ENCODE results near the gene DNMT1. TPM values are rescaled to one million over a fixed set of nuclear protein-coding genes. Genes with fewer than 3 reads are reported as not detected.

The DNMT1 gene
- total RNA-seq, 4 donors from 2014 or later, result 29.5 to 80.6 (median 48.4) TPM

- Histone ChIP-seq H3K9me3 (no peaks in the 10 kb centered on the region), H3K4me3 (no peak overlapping the region), H3K27ac (no peak overlapping the region), H3K36me3 (peaks cover 57 to 100% (median 67%) of the 10 kb centered on the region in 3 donors), H3K27me3 (no peaks in the 10 kb centered on the region), H3K4me1 (peaks cover 0 to 8% (median 6%) of the 10 kb centered on the region in 3 donors)
- 74 to 88% methylated on average over 3 to 12 of the region's 38 CpGs for WGBS, 2 donors
- no peak for DNase-seq
- TF ChIP-seq CTCF (IDR thresholded peaks at IDR 0.05), result no peak
- no peak for TF ChIP-seq POLR2A (IDR thresholded peaks at IDR 0.05)
- intact Hi-C loops (cut with DNase I), result no loop called here
Measured at GRCh38 chr19:10137751-10138682, 56.7 kb downstream of the DNMT1 start.

GRCh38 chr19:10136936-10137335 is 57.8 kb downstream of the DNMT1 start:
- H3K27me3 ChIP-seq, result no peaks in the 10 kb centered on the region
- H3K36me3 ChIP-seq, result peaks cover 46 to 100% (median 60%) of the 10 kb centered on the region in 3 donors
- intact Hi-C loops (cut with DNase I), result no loop called here
- no peak overlapping the region for H3K27ac ChIP-seq
- DNase-seq, result no peak
- H3K9me3 ChIP-seq, result no peaks in the 10 kb centered on the region
- 96% methylated on average over 4 of the region's 14 CpGs; no CpG with 5 or more reads in 1 of the 2 donors for WGBS, 2 donors
- TF ChIP-seq CTCF (IDR thresholded peaks at IDR 0.05), result no peak
- no peak for TF ChIP-seq POLR2A (IDR thresholded peaks at IDR 0.05)
- H3K4me3 ChIP-seq, result no peak overlapping the region
- H3K4me1 ChIP-seq, result peaks cover 0 to 8% (median 6%) of the 10 kb centered on the region in 3 donors

- TF ChIP-seq CTCF (IDR thresholded peaks at IDR 0.05) (peak in 2 of 6 experiments; percentile 12 to 34), POLR2A (IDR thresholded peaks at IDR 0.05) (no peak)
- H3K4me3 ChIP-seq, result peak overlapping the region in 1 of 4 donors; percentile 5
- 70 to 81% methylated on average over 9 to 11 of the region's 39 CpGs for WGBS, 2 donors
- no peak for DNase-seq
- no peaks in the 10 kb centered on the region for H3K27me3 ChIP-seq
- H3K36me3 ChIP-seq, result peaks cover 34 to 98% (median 48%) of the 10 kb centered on the region in 3 donors
- H3K9me3 ChIP-seq, result no peaks in the 10 kb centered on the region
- intact Hi-C loops (cut with DNase I), result no loop called here
- peaks cover 0 to 8% (median 6%) of the 10 kb centered on the region in 3 donors for H3K4me1 ChIP-seq
- peak overlapping the region in 3 of 4 donors; percentile 16 to 67 (median 57) for H3K27ac ChIP-seq
Measured at GRCh38 chr19:10135551-10136334, 59.0 kb downstream of the DNMT1 start.

- peaks cover 18 to 97% (median 33%) of the 10 kb centered on the region in 3 donors for H3K36me3 ChIP-seq
- H3K27me3 ChIP-seq, result no peaks in the 10 kb centered on the region
- intact Hi-C loops (cut with DNase I), result no loop called here
- DNase-seq, result no peak
- H3K9me3 ChIP-seq, result no peaks in the 10 kb centered on the region
- 90 to 91% methylated on average over 5 to 6 of the region's 9 CpGs for WGBS, 2 donors
- no peak overlapping the region for H3K27ac ChIP-seq
- H3K4me1 ChIP-seq, result peaks cover 0 to 8% (median 6%) of the 10 kb centered on the region in 3 donors
- no peak overlapping the region for H3K4me3 ChIP-seq
- TF ChIP-seq POLR2A (IDR thresholded peaks at IDR 0.05) (no peak), CTCF (IDR thresholded peaks at IDR 0.05) (no peak)
Measured at GRCh38 chr19:10134040-10134439, 60.7 kb downstream of the DNMT1 start.

Measured in esophagus squamous epithelium (tissue), 5 donors.